Measurements from ENCODE around the gene GSE1. TPM values are rescaled to one million over a fixed set of nuclear protein-coding genes. Genes with fewer than 3 reads are reported as not detected.

The GSE1 gene
- total RNA-seq, 1 donor from 2014 or later, result 28.8 TPM

DNA sequence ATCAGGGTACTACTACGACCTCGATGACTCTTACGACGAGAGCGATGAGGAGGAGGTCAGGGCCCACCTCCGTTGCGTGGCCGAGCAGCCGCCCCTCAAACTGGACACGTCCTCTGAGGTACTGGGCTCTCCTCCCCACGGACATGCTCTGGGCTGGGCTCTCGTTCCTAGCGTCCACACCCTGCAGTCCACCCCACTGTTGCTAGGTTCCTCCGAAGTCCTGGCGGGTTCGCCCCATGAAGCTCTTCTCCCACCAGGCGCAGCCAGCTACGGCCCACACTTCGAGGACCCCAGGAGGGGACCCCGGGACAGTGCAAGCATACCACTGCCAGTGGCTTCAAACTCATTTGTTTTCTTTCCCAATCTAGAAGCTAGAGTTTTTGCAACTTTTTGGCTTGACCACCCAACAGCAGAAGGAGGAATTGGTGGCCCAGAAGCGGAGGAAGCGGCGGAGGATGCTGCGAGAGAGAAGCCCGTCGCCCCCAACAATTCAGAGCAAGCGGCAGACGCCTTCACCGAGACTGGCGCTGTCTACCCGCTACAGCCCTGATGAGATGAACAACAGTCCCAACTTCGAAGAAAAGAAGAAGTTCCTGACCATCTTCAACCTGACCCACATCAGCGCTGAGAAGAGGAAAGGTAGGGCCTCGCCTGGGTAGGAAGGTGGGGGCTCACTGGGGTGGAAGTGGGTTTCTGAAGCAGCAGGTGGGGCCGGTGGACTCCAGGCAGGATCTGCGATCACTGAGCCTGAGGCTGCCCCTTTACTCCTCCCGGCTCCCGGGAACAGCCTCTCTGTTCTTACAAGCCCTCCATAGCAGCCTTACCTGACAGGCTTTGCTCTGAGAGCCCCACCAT lies 50.1 kb downstream of the GSE1 start:
- DNase-seq, result no peak

- no peak for DNase-seq
Observed at GRCh38 chr16:85663891-85664321, 50.8 kb downstream of the GSE1 start.

DNA sequence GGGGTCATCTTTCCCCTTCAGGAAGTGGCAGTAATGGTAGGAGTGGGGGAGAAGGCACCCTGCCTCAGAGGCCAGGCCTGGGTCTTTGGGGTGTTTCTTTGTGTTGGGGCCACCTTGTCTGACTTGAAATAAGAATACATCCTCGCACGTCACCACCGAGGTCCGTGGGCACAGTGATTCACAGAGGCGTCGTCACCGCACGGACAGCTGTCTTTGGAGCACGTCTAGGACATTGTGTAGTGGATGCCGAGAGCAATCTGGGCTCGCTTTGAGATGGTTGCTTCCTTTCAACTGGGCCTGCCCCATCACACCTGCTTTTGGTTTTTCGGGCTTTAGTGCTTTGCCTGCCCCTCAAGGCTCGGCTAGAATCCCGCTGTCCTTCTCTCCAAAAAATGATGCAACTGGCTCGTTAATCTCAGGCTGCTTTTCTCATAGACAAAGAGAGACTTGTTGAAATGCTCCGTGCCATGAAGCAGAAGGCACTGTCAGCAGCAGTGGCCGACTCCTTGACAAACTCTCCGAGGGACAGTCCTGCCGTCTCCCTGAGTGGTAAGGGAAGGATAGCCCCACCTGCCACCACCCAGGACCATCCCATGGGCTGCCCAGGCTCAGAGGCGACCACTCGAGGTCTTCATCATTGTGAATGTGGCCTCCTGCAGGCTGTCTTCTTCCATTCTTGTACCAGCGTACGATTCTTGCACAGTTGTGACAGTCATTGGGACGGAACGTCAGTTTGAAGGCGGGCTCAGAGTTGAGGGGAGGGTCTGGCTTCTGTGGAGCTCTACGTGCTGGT lies 51.7 kb downstream of the GSE1 start:
- no peak for DNase-seq

GRCh38 chr16:85665373-85665740 lies 52.2 kb downstream of the GSE1 start:
- no peak for DNase-seq

- no peak for DNase-seq
Observed at GRCh38 chr16:85665929-85666328, 52.8 kb downstream of the GSE1 start.

- DNase-seq, result no peak
Observed at GRCh38 chr16:85667261-85667660, 54.1 kb downstream of the GSE1 start.

DNA sequence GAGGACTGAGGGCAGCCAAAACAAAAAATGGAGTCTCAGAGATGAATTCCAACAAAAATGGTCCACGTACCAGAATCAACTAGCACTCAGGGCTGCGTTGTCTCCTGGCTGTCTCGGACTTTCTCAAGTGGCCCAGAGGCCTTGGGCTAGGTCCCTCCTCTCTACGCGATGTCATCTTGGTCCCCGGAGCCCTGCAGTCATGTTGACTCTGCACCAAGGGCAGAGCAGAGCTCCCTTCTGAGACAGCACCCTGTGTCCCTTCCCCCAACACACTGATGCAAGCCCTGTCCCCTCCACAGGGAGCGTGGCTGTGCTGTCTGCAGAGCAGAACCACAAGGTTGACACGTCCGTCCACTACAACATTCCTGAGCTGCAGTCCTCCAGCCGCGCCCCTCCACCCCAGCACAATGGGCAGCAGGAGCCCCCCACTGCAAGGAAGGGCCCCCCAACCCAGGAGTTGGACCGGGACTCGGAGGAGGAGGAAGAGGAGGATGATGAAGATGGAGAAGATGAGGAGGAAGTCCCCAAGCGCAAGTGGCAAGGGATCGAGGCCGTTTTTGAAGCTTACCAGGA lies 54.8 kb downstream of the GSE1 start:
- DNase-seq, result no peak

GRCh38 chr16:85668676-85669424 lies 55.7 kb downstream of the GSE1 start:
- no peak for DNase-seq

GRCh38 chr16:85670840-85671239 lies 57.7 kb downstream of the GSE1 start:
- no peak for DNase-seq

- DNase-seq, result peak; percentile 76
Observed at GRCh38 chr16:85673529-85674417, 60.7 kb downstream of the GSE1 start.

- no peak for DNase-seq
Observed at GRCh38 chr16:85674418-85674755, 61.3 kb downstream of the GSE1 start.

DNA sequence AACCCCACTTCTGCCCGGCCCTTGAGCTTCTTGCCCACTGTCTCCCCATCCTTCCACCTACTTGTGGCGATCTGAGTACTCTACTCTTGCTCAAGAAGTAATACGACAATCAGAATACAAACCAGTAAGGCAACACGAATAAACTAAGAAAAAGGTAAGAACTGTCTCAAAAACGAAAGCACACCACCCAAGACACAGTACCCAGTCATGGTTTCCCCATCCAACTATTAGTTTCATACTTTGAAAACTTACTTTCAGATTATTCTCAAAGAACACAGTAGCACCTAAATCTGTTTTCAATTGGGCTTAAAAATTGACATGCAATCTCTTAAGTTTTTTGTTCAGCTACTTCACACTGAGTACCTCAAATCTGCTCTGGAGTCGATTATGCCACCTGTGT lies 61.7 kb downstream of the GSE1 start:
- DNase-seq, result no peak

DNA sequence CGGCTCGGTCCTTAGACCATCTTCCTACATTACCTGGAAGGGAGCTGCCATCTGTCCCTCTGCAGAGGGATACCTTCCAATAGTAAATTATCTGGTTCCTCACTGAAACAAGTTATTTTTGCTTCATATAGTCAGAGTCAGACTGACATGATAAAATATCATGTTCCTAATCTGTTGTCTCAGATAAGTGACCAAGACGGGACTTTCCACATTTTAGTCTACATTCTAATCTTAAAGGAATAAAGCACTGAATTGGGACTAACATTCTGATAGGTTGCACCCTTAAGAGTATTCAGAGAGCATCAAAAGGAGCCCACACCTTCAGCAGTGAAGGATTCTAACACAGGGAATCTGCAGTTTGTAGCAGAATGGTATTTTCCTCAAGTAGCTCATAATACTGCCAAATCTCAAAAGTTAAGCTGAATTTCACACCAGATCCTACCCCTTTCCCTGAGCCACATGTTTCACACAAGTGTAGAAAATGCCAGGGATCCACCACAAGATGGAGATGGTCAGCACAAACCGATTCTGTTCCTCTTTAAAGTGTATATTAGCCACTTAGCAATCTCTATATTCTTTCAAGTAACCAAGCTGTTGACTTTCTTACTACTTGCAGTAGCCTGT lies 62.2 kb downstream of the GSE1 start:
- DNase-seq, result peak; percentile 60

DNA sequence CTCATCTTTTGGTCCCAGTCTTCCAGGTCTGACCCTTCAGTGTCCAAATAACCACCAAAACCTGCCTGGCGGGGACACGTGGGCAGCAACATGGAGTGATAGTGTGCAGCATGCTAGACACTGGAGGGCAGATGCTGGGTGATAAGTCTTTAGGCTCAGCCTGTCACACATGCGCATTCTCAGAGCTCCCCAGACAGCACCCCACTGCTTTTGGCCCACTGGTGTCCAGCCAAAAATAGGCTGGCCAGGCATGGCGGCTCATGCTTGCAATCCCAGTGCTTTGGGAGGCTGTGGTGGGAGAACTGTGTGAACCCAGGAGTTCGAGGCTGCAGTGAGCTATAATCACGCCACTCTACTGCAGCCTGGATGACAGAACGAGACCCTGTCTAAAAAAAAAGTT lies 63.3 kb downstream of the GSE1 start:
- DNase-seq, result no peak

- DNase-seq, result no peak
Observed at GRCh38 chr16:85677383-85677967, 64.4 kb downstream of the GSE1 start.

GRCh38 chr16:85678016-85678415 lies 64.9 kb downstream of the GSE1 start:
- DNase-seq, result no peak

GRCh38 chr16:85678821-85679220 lies 65.7 kb downstream of the GSE1 start:
- DNase-seq, result no peak

- DNase-seq, result no peak
Observed at GRCh38 chr16:85679870-85680269, 66.7 kb downstream of the GSE1 start.

- DNase-seq, result no peak
Observed at GRCh38 chr16:85680352-85680944, 67.3 kb downstream of the GSE1 start.

DNA sequence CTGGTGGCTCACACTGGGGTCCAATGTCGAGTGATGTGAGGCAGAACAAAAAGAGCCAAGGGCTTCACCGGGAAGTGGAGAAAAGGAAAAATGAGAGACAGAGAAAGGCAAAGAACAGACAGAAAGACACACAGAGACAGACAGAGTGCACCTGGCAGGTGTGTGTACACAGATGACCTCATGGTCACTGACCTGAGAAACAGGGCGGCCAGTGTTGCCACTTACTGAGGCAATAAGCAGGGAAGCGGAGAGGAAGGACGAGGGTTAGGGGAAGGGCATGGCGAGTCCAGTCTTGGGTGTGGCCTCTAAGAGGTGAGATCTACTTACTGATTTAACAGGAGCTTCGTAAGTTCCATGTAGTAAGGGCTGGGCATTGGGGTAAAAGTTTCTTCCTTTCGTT lies 68.1 kb downstream of the GSE1 start:
- no peak for DNase-seq

- no peak for DNase-seq
Observed at GRCh38 chr16:85682516-85682915, 69.4 kb downstream of the GSE1 start.
